Right kidney (tissue), 1 donor: Measurements from ENCODE around the gene P2RX5.
A peak's percentile ranks its signal among the peaks of the same experiment; 100 is the strongest.

Experiments used
- DNase-seq: peaks from one replicate; pipeline ENCODE4 v3.0.0-alpha.2; 2016

Gene P2RX5

GRCh38 chr17:3681057-3681456 lies 14.9 kb downstream of the P2RX5 start:
- DNase-seq = no peak

- no peak for DNase-seq
These were observed 16.3 kb downstream of the P2RX5 start for GRCh38 chr17:3679531-3680126.

- no peak for DNase-seq
These were observed 17.0 kb downstream of the P2RX5 start for GRCh38 chr17:3678821-3679530.

- no peak for DNase-seq
These were observed 17.7 kb downstream of the P2RX5 start for GRCh38 chr17:3678095-3678820.

GRCh38 chr17:3675886-3676285 lies 20.1 kb downstream of the P2RX5 start:
- DNase-seq = no peak

GRCh38 chr17:3672571-3672970 lies 23.4 kb downstream of the P2RX5 start:
- no peak for DNase-seq

- DNase-seq = no peak
These were observed 26.4 kb downstream of the P2RX5 start for GRCh38 chr17:3669548-3669947.

- DNase-seq = no peak
These were observed 26.9 kb downstream of the P2RX5 start for GRCh38 chr17:3669085-3669347.

GRCh38 chr17:3668279-3669084 lies 27.5 kb downstream of the P2RX5 start, which contains the start of the genes EMC6 and TAX1BP3:
Gene EMC6 (plus strand): TSS chr17:3668812. CDS start chr17:3669147, 335 bp downstream.
Gene TAX1BP3 (minus strand): TSS chr17:3668578. CDS start chr17:3668526, 52 bp downstream.
- peak; percentile 98 for DNase-seq

GRCh38 chr17:3667366-3668278 lies 28.3 kb downstream of the P2RX5 start:
- no peak for DNase-seq

- DNase-seq = no peak
These were observed 29.4 kb downstream of the P2RX5 start for GRCh38 chr17:3666516-3666915.

GRCh38 chr17:3665834-3666233 lies 30.1 kb downstream of the P2RX5 start:
- no peak for DNase-seq

GRCh38 chr17:3663102-3664011 lies 32.6 kb downstream of the P2RX5 start:
- DNase-seq = no peak

- no peak for DNase-seq
These were observed 35.6 kb downstream of the P2RX5 start for GRCh38 chr17:3660311-3660891.

GRCh38 chr17:3659541-3660111 lies 36.3 kb downstream of the P2RX5 start:
- DNase-seq = no peak

- no peak for DNase-seq
These were observed 37.0 kb downstream of the P2RX5 start for GRCh38 chr17:3658784-3659449.

GRCh38 chr17:3657874-3658783 lies 37.8 kb downstream of the P2RX5 start:
- no peak for DNase-seq

- no peak for DNase-seq
These were observed 38.4 kb downstream of the P2RX5 start for GRCh38 chr17:3657588-3657869.
